ENCODE data around the gene RTP3. TPM values are rescaled to one million over a fixed set of nuclear protein-coding genes. Genes with fewer than 3 reads are reported as not detected.

Gene RTP3
- total and polyA plus RNA-seq, 7 donors: not detected

- WGBS, 2 donors: 94% methylated on average over 5 of the region's 5 CpGs
- Histone ChIP-seq H3K9me3 (no peaks in the 10 kb centered on the region), H3K27me3 (no peaks in the 10 kb centered on the region), H3K36me3 (no peaks in the 10 kb centered on the region), H3K27ac (no peak overlapping the region), H3K4me3 (no peak overlapping the region), H3K4me1 (no peaks in the 10 kb centered on the region)
- intact Hi-C loops (cut with DNase I): no loop called here
- DNase-seq: peak; percentile 22
- TF ChIP-seq EP300 (IDR thresholded peaks at IDR 0.05) (no peak), POLR2AphosphoS5 (IDR thresholded peaks at IDR 0.05) (no peak), CTCF (IDR thresholded peaks at IDR 0.05) (no peak), POLR2A (IDR thresholded peaks at IDR 0.05) (no peak)
Observed at GRCh38 chr3:46471371-46471914, 26.3 kb upstream of the RTP3 start.

DNA sequence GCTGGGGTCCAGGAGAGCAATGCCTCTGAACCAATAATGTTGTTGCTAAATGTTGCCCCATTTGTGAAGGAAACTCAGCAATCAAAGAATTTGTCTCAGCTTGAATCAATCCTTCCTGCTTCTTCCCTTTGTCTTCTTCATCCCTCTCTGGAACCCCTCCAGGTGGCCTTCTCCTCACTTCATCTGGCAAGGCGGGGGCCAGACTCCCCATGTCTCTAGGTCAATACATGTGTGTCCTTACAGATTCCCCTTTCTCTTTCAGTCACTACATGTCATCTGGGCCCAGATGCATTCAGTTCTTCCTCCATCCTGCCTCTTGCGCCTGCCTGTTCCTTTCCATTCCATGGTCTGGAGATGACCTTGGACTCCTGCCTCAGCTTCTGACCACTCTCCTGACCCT, 25.0 kb upstream of the RTP3 start:
- intact Hi-C loops (cut with DNase I): no loop called here
- TF ChIP-seq POLR2A (IDR thresholded peaks at IDR 0.05) (no peak), CTCF (IDR thresholded peaks at IDR 0.05) (no peak), EP300 (IDR thresholded peaks at IDR 0.05) (no peak), POLR2AphosphoS5 (IDR thresholded peaks at IDR 0.05) (no peak)
- H3K27me3 ChIP-seq: no peaks in the 10 kb centered on the region
- no peaks in the 10 kb centered on the region for H3K4me1 ChIP-seq
- WGBS, 2 donors: 93 to 95% methylated on average over 2 of the region's 2 CpGs
- H3K4me3 ChIP-seq: no peak overlapping the region
- no peak for DNase-seq
- no peaks in the 10 kb centered on the region for H3K9me3 ChIP-seq
- no peak overlapping the region for H3K27ac ChIP-seq
- no peaks in the 10 kb centered on the region for H3K36me3 ChIP-seq

DNA sequence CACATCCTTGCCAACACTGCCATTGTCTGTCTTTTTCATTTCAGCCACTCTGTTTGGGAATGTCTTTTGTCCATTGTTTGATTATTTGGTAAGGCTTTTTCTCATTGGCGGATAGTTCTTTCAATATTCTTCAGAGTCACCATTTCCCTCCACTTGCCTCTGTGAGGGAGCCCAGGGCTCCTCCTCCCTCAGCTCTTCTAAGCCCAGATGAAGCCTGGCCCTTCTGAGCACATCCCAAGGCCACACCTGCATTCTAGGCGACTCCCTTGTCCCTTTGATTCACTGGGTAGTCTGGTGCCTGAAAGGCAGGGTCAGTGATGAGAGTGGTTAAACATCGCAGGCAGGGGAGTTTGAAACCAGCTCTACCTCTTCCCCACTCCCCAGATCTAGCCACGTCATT, 20.6 kb upstream of the RTP3 start:
- WGBS, 2 donors: 81 to 90% methylated on average over 4 of the region's 4 CpGs
- no peaks in the 10 kb centered on the region for H3K36me3 ChIP-seq

DNA sequence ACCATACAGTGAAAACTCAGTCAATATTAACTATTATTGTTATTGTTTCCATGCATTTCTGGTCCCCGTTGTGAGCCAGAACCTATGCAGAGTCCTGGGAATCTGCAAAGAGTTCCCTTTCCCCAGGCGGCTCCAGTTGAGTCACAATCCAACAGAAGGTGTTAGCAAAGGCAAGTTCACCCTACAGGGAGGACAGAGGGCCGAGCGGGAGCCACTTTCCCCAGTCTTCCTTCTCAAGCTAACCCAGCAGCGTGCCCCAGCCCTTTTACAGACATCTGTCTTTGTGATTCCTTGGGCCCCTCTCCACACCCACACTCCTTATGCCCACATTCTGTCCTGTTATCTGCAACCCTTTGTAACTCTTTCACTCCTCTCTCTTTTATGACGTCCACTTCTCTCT, 20.0 kb upstream of the RTP3 start:
- no peak overlapping the region for H3K4me3 ChIP-seq
- intact Hi-C loops (cut with DNase I): no loop called here
- H3K4me1 ChIP-seq: no peaks in the 10 kb centered on the region
- 84 to 88% methylated on average over 6 of the region's 6 CpGs for WGBS, 2 donors
- DNase-seq: no peak
- no peaks in the 10 kb centered on the region for H3K36me3 ChIP-seq
- no peaks in the 10 kb centered on the region for H3K9me3 ChIP-seq
- no peak overlapping the region for H3K27ac ChIP-seq
- TF ChIP-seq POLR2A (IDR thresholded peaks at IDR 0.05) (no peak), POLR2AphosphoS5 (IDR thresholded peaks at IDR 0.05) (no peak), CTCF (IDR thresholded peaks at IDR 0.05) (no peak), EP300 (IDR thresholded peaks at IDR 0.05) (no peak)
- H3K27me3 ChIP-seq: no peaks in the 10 kb centered on the region

More for the DNA sequence above, 20.6 kb upstream of the RTP3 start:
- Histone ChIP-seq H3K27me3 (no peaks in the 10 kb centered on the region), H3K4me1 (no peaks in the 10 kb centered on the region), H3K4me3 (no peak overlapping the region), H3K9me3 (no peaks in the 10 kb centered on the region), H3K27ac (no peak overlapping the region)
- TF ChIP-seq POLR2A (IDR thresholded peaks at IDR 0.05) (no peak), POLR2AphosphoS5 (IDR thresholded peaks at IDR 0.05) (no peak), CTCF (IDR thresholded peaks at IDR 0.05) (no peak), EP300 (IDR thresholded peaks at IDR 0.05) (no peak)
- intact Hi-C loops (cut with DNase I): no loop called here
- no peak for DNase-seq

- TF ChIP-seq POLR2AphosphoS5 (IDR thresholded peaks at IDR 0.05) (no peak), EP300 (IDR thresholded peaks at IDR 0.05) (no peak), POLR2A (IDR thresholded peaks at IDR 0.05) (no peak), CTCF (IDR thresholded peaks at IDR 0.05) (no peak)
- DNase-seq: no peak
Observed at GRCh38 chr3:46478341-46478740, 19.4 kb upstream of the RTP3 start.

More at GRCh38 chr3:46478341-46478740, 19.4 kb upstream of the RTP3 start:
- H3K9me3 ChIP-seq: no peaks in the 10 kb centered on the region
- H3K4me1 ChIP-seq: no peaks in the 10 kb centered on the region
- 79 to 86% methylated on average over 5 of the region's 5 CpGs for WGBS, 2 donors
- no peaks in the 10 kb centered on the region for H3K27me3 ChIP-seq
- intact Hi-C loops (cut with DNase I): no loop called here
- H3K27ac ChIP-seq: no peak overlapping the region
- H3K4me3 ChIP-seq: no peak overlapping the region
- H3K36me3 ChIP-seq: no peaks in the 10 kb centered on the region

Measured in sigmoid colon (tissue), 7 donors.